ENCODE data around the gene UCKL1. TPM values are rescaled to one million over a fixed set of nuclear protein-coding genes. Genes with fewer than 3 reads are reported as not detected.
"Not testable (repeated sequence)": the region's sequence is repeated elsewhere in the genome, so short reads cannot be mapped to it uniquely, and the experiment has no call there.

Gene UCKL1
- polyA plus RNA-seq, 3 donors = 28.9 to 44.6 (median 33.1) TPM

GRCh38 chr20:63973636-63974401 is 17.6 kb upstream of the UCKL1 start:
- H3K27ac ChIP-seq (ENCODE audit: low read depth, low read length) = no peak overlapping the region
- WGBS, 3 donors = 11 to 16% (median 13%) methylated on average over 37 of the region's 37 CpGs

DNA sequence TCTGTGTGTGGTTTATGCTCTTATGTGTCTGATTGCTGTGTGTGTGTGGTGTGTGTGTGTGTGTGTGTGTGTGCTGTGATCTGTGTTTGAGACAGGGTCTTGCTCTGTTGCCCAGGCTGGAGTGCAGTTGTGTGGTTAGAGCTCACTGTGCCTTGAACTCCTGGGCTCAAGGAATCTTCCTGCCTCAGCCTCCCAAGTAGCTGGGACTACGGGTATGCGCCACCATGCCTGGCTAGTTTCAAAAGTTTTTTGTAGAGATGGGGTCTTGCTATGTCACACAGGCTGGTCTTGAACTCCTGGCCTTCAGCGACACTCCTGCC is 16.9 kb upstream of the UCKL1 start:
- WGBS, 3 donors = 83 to 93% (median 92%) methylated on average over 3 of the region's 3 CpGs
- H3K27ac ChIP-seq (ENCODE audit: low read depth, low read length) = no peak overlapping the region

- WGBS, 3 donors = 64 to 69% (median 68%) methylated on average over 18 of the region's 18 CpGs
- H3K27ac ChIP-seq (ENCODE audit: low read depth, low read length) = no peak overlapping the region
Measured at GRCh38 chr20:63972312-63973159, 16.3 kb upstream of the UCKL1 start.

DNA sequence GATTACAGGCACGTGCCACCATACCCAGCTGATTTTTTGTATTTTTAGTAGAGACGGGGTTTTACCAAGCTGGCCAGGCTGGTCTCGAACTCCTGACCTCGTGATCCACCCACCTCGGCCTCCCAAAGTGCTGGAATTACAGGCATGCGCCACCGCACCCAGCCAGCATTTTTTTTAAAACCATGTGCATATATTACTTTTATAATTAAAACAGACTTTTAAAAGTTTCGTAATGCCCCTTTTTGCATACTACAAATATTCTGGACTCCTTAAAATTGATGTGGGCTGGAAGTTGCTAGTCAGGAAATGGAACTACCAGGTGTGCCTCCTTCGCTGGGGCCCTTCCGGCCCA is 15.7 kb upstream of the UCKL1 start:
- H3K27ac ChIP-seq (ENCODE audit: low read depth, low read length) = not testable (repeated sequence)
- 65 to 83% (median 76%) methylated on average over 10 of the region's 10 CpGs for WGBS, 3 donors

DNA sequence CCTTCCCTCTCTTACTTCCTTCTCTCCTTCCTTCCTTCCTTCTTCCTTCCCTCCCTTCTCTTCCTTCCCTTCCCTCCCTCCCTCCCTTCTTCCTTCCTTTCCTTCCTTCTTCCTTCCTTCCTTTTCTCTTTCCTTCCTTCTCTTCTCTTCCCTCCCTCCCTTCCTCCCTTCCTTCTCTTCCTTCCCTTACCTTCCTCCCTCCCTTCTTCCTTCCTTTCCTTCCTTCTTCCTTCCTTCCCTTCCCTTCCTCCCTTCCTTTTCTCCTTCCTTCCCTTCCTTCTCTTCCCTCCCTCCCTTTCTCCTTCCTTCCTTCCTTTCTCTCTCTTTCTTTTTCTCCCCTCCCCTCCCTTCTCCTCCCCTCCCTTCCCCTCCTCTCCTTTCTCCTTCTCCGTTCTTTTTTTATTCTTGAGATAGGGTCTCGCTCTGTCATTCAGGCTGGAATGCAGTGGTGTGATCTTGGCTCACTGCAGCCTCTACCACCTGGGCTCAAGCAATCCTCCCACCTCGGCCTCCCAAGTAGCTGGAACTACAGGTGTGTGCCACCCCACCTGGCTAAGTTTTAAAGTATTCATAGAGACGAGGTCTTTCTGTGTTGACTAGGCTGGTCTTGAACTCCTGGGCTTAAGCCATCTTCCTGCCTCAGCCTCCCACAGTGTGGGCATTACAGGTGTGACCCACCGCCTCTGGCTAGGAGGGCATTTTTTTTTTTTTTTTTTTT is 14.7 kb upstream of the UCKL1 start:
- no peak overlapping the region for H3K27ac ChIP-seq (ENCODE audit: low read depth, low read length)
- WGBS, 3 donors = 89 to 92% (median 91%) methylated on average over 5 of the region's 5 CpGs

DNA sequence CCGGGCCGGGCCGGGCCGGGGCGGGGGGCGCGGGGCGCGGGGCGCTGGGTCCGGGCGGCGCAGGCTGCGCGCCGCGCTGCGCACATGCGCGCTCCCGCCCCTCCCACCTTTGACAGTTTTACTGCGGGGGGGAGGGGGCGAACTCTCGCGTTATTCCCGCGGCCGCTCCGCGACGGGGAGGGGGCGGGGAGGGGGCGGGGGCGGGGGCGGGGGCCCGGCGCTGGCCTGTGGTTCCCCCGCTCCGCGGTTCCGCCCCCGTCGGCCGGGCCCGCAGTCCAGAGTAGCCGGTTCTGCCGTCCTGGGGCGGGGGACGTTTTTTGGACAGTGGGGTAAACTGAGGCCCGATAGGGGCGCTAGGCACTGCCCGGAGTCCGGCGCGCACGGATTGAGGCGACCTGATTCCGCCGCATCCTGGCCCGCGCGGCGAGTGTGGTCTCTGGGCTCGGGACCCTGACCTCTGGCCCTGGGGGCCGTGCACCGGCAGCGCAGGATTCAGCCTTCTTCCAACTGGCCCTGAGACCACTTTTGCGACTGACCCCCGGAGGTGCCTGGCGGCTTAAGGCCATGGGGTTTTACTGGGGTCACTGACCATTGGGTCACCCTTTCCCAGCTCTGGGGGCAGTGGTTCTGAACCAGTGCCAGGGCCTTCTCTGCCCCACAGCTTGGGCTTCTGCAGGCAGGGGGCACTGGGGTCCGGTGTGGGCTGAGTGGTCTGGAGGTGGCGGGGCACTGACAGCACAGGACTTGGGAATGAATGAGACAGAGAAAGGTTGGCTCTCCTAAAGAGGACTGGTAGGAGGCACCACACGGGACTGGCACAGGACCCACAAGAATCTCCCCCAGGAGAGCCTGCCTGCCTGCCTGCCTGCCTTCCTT is 13.9 kb upstream of the UCKL1 start, which contains the start of gene ZNF512B:
ZNF512B (minus strand) TSS at position 93 of the 876 bp plus-strand sequence. CDS start 1,980 bp downstream, outside the sequence.
- 4 to 7% (median 7%) methylated on average over 25 to 51 of the region's 73 CpGs for WGBS, 3 donors
- H3K27ac ChIP-seq (ENCODE audit: low read depth, low read length) = no peak within 1 kb of the TSS

- WGBS, 3 donors = 1 to 3% (median 2%) methylated on average over 39 to 68 of the region's 70 CpGs
- no peak overlapping the region for H3K27ac ChIP-seq (ENCODE audit: low read depth, low read length)
Measured at GRCh38 chr20:63968928-63969760, 12.9 kb upstream of the UCKL1 start.

- 71 to 78% (median 77%) methylated on average over 14 of the region's 14 CpGs for WGBS, 3 donors
- no peak overlapping the region for H3K27ac ChIP-seq (ENCODE audit: low read depth, low read length)
Measured at GRCh38 chr20:63968136-63968927, 12.1 kb upstream of the UCKL1 start.

- 90 to 92% (median 92%) methylated on average over 28 of the region's 28 CpGs for WGBS, 3 donors
- H3K27ac ChIP-seq (ENCODE audit: low read depth, low read length) = no peak overlapping the region
Measured at GRCh38 chr20:63967330-63968135, 11.3 kb upstream of the UCKL1 start.

GRCh38 chr20:63966944-63967322 is 10.7 kb upstream of the UCKL1 start:
- H3K27ac ChIP-seq (ENCODE audit: low read depth, low read length) = no peak overlapping the region
- 91 to 96% (median 94%) methylated on average over 13 of the region's 13 CpGs for WGBS, 3 donors

DNA sequence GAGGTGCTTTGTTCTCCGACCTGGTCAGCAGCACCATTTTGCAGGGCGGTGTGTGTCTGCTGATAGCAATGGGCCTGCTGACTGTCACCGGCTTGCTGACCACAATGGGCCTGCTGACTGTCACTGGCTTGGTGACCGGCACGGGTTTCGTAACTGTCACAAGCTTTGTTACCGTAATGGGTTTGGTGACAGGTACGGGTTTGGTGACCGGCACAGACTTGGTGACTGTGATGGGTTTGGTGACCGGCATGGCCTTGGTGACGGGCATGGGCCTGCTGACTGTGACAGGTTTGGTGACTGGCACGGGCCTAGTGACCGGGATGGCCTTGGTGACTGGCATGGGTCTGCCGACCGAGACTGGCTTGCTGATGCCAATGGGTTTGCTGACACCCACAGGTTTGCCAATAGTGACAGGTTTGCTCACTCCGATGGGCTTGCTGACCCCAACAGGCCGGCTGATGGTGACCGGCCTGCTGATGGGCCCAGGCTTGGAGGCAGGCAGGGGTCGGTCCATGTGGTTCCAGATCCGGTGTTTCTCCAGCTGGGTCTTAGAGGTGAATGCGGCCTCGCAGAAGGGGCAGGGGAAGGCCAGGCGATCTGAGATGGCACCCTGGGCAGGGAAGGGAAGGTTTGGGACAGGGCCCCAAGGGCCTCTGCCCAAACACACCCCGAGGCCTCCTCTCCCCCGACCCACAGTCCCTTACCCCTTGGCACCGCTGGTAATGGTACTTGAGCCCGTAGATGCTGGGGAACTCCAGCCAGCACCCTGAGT is 10.1 kb upstream of the UCKL1 start:
- 94 to 97% (median 94%) methylated on average over 26 to 27 of the region's 27 CpGs for WGBS, 3 donors
- H3K27ac ChIP-seq (ENCODE audit: low read depth, low read length) = no peak overlapping the region

DNA sequence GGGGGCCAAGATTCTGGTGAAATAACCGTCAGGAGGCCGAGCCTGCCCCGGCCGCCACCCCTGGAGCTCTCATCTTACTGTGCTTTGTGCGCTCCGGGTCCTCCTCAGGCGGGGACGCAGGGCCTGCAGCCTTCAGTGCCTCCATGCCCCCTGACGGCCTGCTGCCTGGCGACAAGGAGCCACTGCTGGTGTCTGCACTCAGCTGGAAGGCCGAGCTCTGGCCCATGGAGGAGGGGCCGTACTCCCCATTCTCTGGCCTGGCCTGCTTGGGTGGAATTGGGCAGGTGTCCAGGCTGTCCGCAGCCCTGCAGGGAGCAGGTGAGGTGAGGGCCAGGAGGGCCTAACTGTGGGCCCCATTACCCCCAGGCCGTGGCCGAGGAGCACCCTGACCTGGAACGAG is 8.2 kb upstream of the UCKL1 start:
- 96 to 97% (median 97%) methylated on average over 14 to 16 of the region's 16 CpGs for WGBS, 3 donors
- H3K27ac ChIP-seq (ENCODE audit: low read depth, low read length) = no peak overlapping the region

- no peak overlapping the region for H3K27ac ChIP-seq (ENCODE audit: low read depth, low read length)
- WGBS, 3 donors = 93 to 97% (median 96%) methylated on average over 15 to 16 of the region's 16 CpGs
Measured at GRCh38 chr20:63963784-63964301, 7.6 kb upstream of the UCKL1 start.

GRCh38 chr20:63963348-63963741 is 7.1 kb upstream of the UCKL1 start:
- WGBS, 3 donors = 88 to 95% (median 95%) methylated on average over 21 to 27 of the region's 27 CpGs
- H3K27ac ChIP-seq (ENCODE audit: low read depth, low read length) = no peak overlapping the region

Data from adipose tissue (tissue), 3 donors.